HepG2 (cell line): ENCODE data around the gene PIGL. TPM values are rescaled to one million over a fixed set of nuclear protein-coding genes. Genes with fewer than 3 reads are reported as not detected.

Experiments
- BRD4 ChIP-seq: sonication (generic); formaldehyde crosslinking; IDR thresholded peaks from 2 replicates; pipeline ENCODE4 v1.4.0; 2020; ENCODE audit warnings: missing genetic modification reagents
- KDM2A ChIP-seq: sonication (generic); formaldehyde crosslinking; IDR thresholded peaks from 2 replicates; pipeline ENCODE4 v1.4.0; 2020; ENCODE audit warnings: low read depth, missing genetic modification reagents, borderline replicate concordance
- NFE2L2 ChIP-seq: fragments of 150-350 bp; IDR thresholded peaks from 2 replicates; pipeline ENCODE4 v1.6.1; 2014; ENCODE audit warnings: low read length
- PRPF4 ChIP-seq: fragments of 200-400 bp; formaldehyde crosslinking; IDR thresholded peaks from 2 replicates; pipeline ENCODE4 v1.6.1; 2016; ENCODE audit warnings: low read length, low read depth; ENCODE audit not compliant: poor library complexity, severe bottlenecking
- ZBTB1 ChIP-seq: sonication (generic); formaldehyde crosslinking; IDR thresholded peaks from 2 replicates; pipeline ENCODE4 v1.4.0; 2020; ENCODE audit warnings: missing genetic modification reagents, borderline replicate concordance
- ZBTB21 ChIP-seq: sonication (generic); formaldehyde crosslinking; IDR thresholded peaks from 2 replicates; pipeline ENCODE4 v1.4.0; 2020; ENCODE audit warnings: missing genetic modification reagents
- ZNF275 ChIP-seq: sonication (generic); formaldehyde crosslinking; IDR thresholded peaks from 2 replicates; pipeline ENCODE4 v1.8.0; 2022; ENCODE audit warnings: missing genetic modification reagents, mild to moderate bottlenecking, inconsistent platforms, borderline replicate concordance
- ZNF354B ChIP-seq: sonication (generic); formaldehyde crosslinking; IDR thresholded peaks from 2 replicates; pipeline ENCODE4 v1.8.0; 2022; ENCODE audit warnings: mild to moderate bottlenecking, missing genetic modification reagents
- ZNF383 ChIP-seq: sonication (generic); formaldehyde crosslinking; IDR thresholded peaks from 2 replicates; pipeline ENCODE4 v1.4.0; 2020; ENCODE audit warnings: missing genetic modification reagents, mild to moderate bottlenecking, borderline replicate concordance
- ZNF44 ChIP-seq: sonication (generic); formaldehyde crosslinking; IDR thresholded peaks from 2 replicates; pipeline ENCODE4 v1.5.1; 2020; ENCODE audit warnings: mild to moderate bottlenecking, missing genetic modification reagents
- ZNF552 ChIP-seq: sonication (generic); formaldehyde crosslinking; IDR thresholded peaks from 2 replicates; pipeline ENCODE4 v1.9.0; 2022; ENCODE audit warnings: missing genetic modification reagents, mild to moderate bottlenecking, borderline replicate concordance
- ZNF703 ChIP-seq: sonication (generic); formaldehyde crosslinking; IDR thresholded peaks from 2 replicates; pipeline ENCODE4 v1.5.1; 2020; ENCODE audit warnings: missing genetic modification reagents, mild to moderate bottlenecking, moderate library complexity, borderline replicate concordance
- polyA plus RNA-seq, 8 experiments: library from polyadenylated mRNA; depleted of rRNA in 3 of 8; stranded (reverse) in 7 of 8; unstranded in 1 of 8; fragments of >200 nt; fragmentation: Illumina TruSeq in 4 of 8; extraction: Trizol in 4 of 8; gene quantifications; 2 replicates each; pipeline versions ENCODE4 v1.2.1 to v1.2.3, GENCODE V29; 2011 to 2016; ENCODE audit warnings: low read depth in 4 of 8, missing spikeins in 1 of 8, mixed read lengths in 1 of 8; ENCODE audit not compliant: insufficient read depth in 1 of 8
- total RNA-seq, 5 experiments: library from RNA; depleted of rRNA; stranded (reverse); fragments of >200 nt; fragmentation: Illumina TruSeq; extraction: Trizol; gene quantifications; 2 replicates each; pipeline ENCODE4 v1.2.3, GENCODE V29; 2016; ENCODE audit warnings: low read depth in 1 of 5
- TF ChIP-seq, protein P1 (sequence below): sonication (generic); formaldehyde crosslinking; IDR thresholded peaks from 2 replicates; pipeline ENCODE4 v1.5.1; 2020; ENCODE audit warnings: missing genetic modification reagents, mild to moderate bottlenecking, borderline replicate concordance
- TF ChIP-seq, protein P2 (sequence below), 2 experiments: IDR thresholded peaks; 2 replicates each; pipeline ENCODE4 v1.6.1; 2011 to 2012; ENCODE audit warnings: low read length in 2 of 2, borderline replicate concordance in 1 of 2, low read depth in 1 of 2, mild to moderate bottlenecking in 1 of 2, moderate library complexity in 1 of 2
- TF ChIP-seq, protein P3 (sequence below): sonication (generic); formaldehyde crosslinking; IDR thresholded peaks from 2 replicates; pipeline ENCODE4 v1.4.0; 2020; ENCODE audit warnings: missing genetic modification reagents, mild to moderate bottlenecking, borderline replicate concordance
- TF ChIP-seq, protein P4 (sequence below): sonication (generic); formaldehyde crosslinking; IDR thresholded peaks from 2 replicates; pipeline ENCODE4 v1.5.1; 2020; ENCODE audit warnings: missing genetic modification reagents, mild to moderate bottlenecking, borderline replicate concordance

The PIGL gene
- total and polyA plus RNA-seq, 2 of the 13 experiments (the other 11 are each of a cell fraction or from before 2014, with no cell fraction given), result 28.5 to 63.8 TPM

DNA sequence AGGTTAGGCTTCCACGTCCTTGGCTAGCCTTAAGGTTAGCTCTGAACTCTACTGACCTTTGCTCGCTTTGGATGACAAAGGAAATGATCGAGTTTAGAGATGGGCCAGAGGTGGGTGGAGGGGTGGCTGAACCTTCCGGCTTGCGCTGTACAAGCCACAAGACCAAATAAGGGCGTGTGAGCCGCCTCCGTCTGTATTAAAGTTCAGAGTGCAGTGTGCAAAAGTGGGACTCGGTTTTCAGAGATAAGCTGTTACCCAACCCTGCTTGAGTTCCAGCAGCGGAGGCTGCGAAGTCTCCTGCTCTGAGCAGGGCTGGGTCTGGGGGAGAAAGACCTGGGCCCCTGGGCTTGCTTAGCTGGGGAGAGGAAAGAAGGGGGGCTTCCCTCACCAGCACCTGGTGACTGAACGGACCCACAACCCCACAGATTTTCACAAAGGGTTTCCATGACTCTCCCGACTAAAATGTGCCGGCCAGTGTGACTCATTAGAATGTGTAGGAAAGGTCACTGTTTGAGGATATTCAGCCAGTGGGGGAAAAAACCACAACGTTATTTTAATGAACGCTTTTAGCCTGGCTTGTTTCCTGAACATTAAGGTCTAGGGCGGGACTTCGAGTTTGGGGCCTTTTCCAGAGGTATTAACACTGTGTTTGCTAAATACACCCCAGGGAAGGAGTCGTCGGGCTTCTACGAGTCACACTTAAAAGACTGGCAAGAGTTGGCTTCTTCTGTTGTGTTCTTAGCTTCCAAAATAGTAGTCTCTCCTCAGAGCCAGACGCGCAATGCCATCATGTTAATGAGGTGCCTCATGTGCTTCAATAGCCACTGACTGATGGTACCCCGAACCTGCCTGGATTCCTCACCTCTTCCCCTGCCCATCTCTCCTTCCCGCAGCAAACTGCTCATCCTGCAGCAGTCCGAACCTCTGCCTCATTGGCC is 69.3 kb downstream of the PIGL start (continued):
- TF ChIP-seq ZBTB21 (CRISPR knock-in tag), result peak; percentile 61
- TF ChIP-seq NFE2L2, result no peak; the same call in 1 of the 2 replicates
- TF ChIP-seq, protein P1, sequence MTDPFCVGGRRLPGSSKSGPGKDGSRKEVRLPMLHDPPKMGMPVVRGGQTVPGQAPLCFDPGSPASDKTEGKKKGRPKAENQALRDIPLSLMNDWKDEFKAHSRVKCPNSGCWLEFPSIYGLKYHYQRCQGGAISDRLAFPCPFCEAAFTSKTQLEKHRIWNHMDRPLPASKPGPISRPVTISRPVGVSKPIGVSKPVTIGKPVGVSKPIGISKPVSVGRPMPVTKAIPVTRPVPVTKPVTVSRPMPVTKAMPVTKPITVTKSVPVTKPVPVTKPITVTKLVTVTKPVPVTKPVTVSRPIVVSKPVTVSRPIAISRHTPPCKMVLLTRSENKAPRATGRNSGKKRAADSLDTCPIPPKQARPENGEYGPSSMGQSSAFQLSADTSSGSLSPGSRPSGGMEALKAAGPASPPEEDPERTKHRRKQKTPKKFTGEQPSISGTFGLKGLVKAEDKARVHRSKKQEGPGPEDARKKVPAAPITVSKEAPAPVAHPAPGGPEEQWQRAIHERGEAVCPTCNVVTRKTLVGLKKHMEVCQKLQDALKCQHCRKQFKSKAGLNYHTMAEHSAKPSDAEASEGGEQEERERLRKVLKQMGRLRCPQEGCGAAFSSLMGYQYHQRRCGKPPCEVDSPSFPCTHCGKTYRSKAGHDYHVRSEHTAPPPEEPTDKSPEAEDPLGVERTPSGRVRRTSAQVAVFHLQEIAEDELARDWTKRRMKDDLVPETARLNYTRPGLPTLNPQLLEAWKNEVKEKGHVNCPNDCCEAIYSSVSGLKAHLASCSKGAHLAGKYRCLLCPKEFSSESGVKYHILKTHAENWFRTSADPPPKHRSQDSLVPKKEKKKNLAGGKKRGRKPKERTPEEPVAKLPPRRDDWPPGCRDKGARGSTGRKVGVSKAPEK (CRISPR knock-in tag), result no peak
- TF ChIP-seq, protein P2, sequence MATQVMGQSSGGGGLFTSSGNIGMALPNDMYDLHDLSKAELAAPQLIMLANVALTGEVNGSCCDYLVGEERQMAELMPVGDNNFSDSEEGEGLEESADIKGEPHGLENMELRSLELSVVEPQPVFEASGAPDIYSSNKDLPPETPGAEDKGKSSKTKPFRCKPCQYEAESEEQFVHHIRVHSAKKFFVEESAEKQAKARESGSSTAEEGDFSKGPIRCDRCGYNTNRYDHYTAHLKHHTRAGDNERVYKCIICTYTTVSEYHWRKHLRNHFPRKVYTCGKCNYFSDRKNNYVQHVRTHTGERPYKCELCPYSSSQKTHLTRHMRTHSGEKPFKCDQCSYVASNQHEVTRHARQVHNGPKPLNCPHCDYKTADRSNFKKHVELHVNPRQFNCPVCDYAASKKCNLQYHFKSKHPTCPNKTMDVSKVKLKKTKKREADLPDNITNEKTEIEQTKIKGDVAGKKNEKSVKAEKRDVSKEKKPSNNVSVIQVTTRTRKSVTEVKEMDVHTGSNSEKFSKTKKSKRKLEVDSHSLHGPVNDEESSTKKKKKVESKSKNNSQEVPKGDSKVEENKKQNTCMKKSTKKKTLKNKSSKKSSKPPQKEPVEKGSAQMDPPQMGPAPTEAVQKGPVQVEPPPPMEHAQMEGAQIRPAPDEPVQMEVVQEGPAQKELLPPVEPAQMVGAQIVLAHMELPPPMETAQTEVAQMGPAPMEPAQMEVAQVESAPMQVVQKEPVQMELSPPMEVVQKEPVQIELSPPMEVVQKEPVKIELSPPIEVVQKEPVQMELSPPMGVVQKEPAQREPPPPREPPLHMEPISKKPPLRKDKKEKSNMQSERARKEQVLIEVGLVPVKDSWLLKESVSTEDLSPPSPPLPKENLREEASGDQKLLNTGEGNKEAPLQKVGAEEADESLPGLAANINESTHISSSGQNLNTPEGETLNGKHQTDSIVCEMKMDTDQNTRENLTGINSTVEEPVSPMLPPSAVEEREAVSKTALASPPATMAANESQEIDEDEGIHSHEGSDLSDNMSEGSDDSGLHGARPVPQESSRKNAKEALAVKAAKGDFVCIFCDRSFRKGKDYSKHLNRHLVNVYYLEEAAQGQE (IDR thresholded peaks at IDR 0.05; ENCODE audit: borderline replicate concordance in 1 of 2, low read depth in 1 of 2, low read length in 2 of 2), result no peak
- TF ChIP-seq ZNF275 (CRISPR knock-in tag), result peak; percentile 16; the same call in 1 of the 2 replicates
- TF ChIP-seq, protein P3, sequence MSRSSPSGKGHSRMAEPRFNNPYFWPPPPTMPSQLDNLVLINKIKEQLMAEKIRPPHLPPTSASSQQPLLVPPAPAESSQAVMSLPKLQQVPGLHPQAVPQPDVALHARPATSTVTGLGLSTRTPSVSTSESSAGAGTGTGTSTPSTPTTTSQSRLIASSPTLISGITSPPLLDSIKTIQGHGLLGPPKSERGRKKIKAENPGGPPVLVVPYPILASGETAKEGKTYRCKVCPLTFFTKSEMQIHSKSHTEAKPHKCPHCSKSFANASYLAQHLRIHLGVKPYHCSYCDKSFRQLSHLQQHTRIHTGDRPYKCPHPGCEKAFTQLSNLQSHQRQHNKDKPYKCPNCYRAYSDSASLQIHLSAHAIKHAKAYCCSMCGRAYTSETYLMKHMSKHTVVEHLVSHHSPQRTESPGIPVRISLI (CRISPR knock-in tag), result peak; percentile 45; the same call in 1 of the 2 replicates
- TF ChIP-seq ZNF44 (CRISPR knock-in tag), result no peak
- peak; percentile 37 for TF ChIP-seq PRPF4
- peak; percentile 46; the same call in 1 of the 2 replicates for TF ChIP-seq ZNF703 (CRISPR knock-in tag)
- TF ChIP-seq ZBTB1 (CRISPR knock-in tag), result no peak
- TF ChIP-seq, protein P4, sequence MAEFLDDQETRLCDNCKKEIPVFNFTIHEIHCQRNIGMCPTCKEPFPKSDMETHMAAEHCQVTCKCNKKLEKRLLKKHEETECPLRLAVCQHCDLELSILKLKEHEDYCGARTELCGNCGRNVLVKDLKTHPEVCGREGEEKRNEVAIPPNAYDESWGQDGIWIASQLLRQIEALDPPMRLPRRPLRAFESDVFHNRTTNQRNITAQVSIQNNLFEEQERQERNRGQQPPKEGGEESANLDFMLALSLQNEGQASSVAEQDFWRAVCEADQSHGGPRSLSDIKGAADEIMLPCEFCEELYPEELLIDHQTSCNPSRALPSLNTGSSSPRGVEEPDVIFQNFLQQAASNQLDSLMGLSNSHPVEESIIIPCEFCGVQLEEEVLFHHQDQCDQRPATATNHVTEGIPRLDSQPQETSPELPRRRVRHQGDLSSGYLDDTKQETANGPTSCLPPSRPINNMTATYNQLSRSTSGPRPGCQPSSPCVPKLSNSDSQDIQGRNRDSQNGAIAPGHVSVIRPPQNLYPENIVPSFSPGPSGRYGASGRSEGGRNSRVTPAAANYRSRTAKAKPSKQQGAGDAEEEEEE (CRISPR knock-in tag), result no peak; the same call in 1 of the 2 replicates
- TF ChIP-seq ZNF383 (CRISPR knock-in tag), result no peak
- no peak for TF ChIP-seq ZNF354B (CRISPR knock-in tag)
- TF ChIP-seq KDM2A (CRISPR knock-in tag), result 0 out of 2 replicates have a peak, but pooled peaks have one; percentile 32
- TF ChIP-seq ZNF552 (CRISPR knock-in tag), result no peak; the same call in 1 of the 2 replicates
- no peak; the same call in none of the 2 replicates for TF ChIP-seq BRD4 (CRISPR knock-in tag)
